Measurements from ENCODE around the gene SHH. TPM values are rescaled to one million over a fixed set of nuclear protein-coding genes. Genes with fewer than 3 reads are reported as not detected.
A peak's percentile ranks its signal among the peaks of the same experiment; 100 is the strongest.

Gene SHH
- polyA plus RNA-seq, 3 donors, result not detected

DNA sequence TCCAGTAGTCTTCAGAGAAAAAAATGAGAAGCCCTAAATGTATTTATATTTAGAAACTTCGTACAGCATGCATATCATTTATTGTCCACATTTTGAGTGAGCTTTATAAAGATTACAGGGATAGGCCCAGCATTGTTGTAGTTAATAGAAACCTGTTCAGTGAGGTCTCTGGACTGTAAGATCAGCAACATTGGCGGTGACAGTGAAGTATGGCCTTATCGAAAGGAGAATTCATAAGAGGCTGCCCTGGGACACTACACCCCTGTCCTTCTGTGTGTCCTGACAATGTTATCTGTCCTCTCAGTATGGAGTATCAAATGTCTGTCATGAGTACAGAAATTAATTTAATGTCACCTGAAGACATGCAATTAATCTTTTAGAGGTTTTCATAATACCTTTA is 57.2 kb downstream of the SHH start:
- Histone ChIP-seq H3K79me2 (ENCODE audit: insufficient read depth, low read length) (peaks cover 96% of the 10 kb centered on the region), H3K9ac (ENCODE audit: insufficient read depth, low read length, poor library complexity, severe bottlenecking) (no peak overlapping the region), H3K36me3 (replicated peaks in 1 of 2; ENCODE audit: control insufficient read depth in 1 of 2, insufficient read depth in 2 of 2, low read length in 2 of 2) (peaks cover 3 to 63% of the 10 kb centered on the region in 2 donors), H3K4me1 (ENCODE audit: control insufficient read depth in 1 of 2, insufficient read depth in 2 of 2, low read length in 2 of 2) (peaks cover 33 to 45% of the 10 kb centered on the region in 2 donors), H3K27me3 (ENCODE audit: control insufficient read depth in 2 of 2, insufficient read depth in 2 of 2, low read length in 2 of 2) (no peaks in the 10 kb centered on the region), H3K9me3 (replicated peaks in 1 of 2; ENCODE audit: control insufficient read depth in 1 of 2, insufficient read depth in 1 of 2, low read length in 2 of 2) (peaks cover 0 to 3% of the 10 kb centered on the region in 2 donors), H3K4me2 (replicated peaks; ENCODE audit: extremely low read depth, low read length, poor library complexity, severe bottlenecking) (no peak overlapping the region), H3K4me3 (replicated peaks in 1 of 3; ENCODE audit: low read depth in 2 of 3, low read length in 3 of 3) (no peak overlapping the region), H3K27ac (ENCODE audit: low read depth in 1 of 2, low read length in 2 of 2) (peak overlapping the region in 1 of 2 donors; percentile 71), H4K20me1 (ENCODE audit: insufficient read depth, low read length) (peaks cover 90% of the 10 kb centered on the region), H2AFZ (ENCODE audit: insufficient read depth, low read depth, low read length, poor library complexity, severe bottlenecking) (no peak overlapping the region)
- no peaks in the 10 kb centered on the region for H3K27me3 Mint-ChIP-seq (ENCODE audit: low read depth in 3 of 3)
- peaks cover 54% of the 10 kb centered on the region for H3K4me1 Mint-ChIP-seq
- H3K4me3 Mint-ChIP-seq, result no peak overlapping the region
- TF ChIP-seq CTCF (IDR thresholded peaks at IDR 0.05), result no peak
- intact Hi-C loops (cut with micrococcal nuclease), result no loop called here
- no peak for DNase-seq
- H3K9me3 Mint-ChIP-seq, result peaks cover 0 to 6% (median 0%) of the 10 kb centered on the region in 7 donors
- WGBS (ENCODE audit: insufficient coverage), result no CpG with 5 or more reads among the region's 3 CpGs
- H3K36me3 Mint-ChIP-seq, result peaks cover 30 to 49% of the 10 kb centered on the region in 2 donors
- H3K27ac Mint-ChIP-seq, result peak overlapping the region in 2 of 7 donors; percentile 21 to 54

DNA sequence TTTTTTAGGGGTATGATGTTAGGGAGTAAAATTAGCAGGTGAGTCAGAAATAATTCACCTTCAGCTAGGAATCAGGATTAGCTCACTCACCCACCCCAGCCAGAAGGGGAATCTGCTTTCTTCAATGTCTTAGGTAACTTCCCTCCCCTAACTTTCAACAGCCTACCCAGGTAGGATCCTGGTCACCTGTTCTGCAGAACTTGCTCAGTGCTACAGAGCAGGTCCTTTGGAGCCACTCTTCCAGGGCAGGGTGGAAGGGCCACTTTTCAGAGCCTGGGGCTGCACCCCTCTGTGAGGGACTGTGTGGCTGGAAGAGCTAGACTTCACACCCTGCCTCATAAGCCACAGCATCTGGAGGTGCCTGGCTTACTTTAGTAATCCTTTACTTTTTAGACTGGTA is 58.1 kb downstream of the SHH start:
- intact Hi-C loops (cut with micrococcal nuclease), result no loop called here
- H3K27me3 Mint-ChIP-seq (ENCODE audit: low read depth in 3 of 3), result no peaks in the 10 kb centered on the region
- no peaks in the 10 kb centered on the region for H3K27me3 ChIP-seq (ENCODE audit: control insufficient read depth in 2 of 2, insufficient read depth in 2 of 2, low read length in 2 of 2)
- H2AFZ ChIP-seq (ENCODE audit: insufficient read depth, low read depth, low read length, poor library complexity, severe bottlenecking), result no peak overlapping the region
- DNase-seq, result no peak
- peaks cover 96% of the 10 kb centered on the region for H3K79me2 ChIP-seq (ENCODE audit: insufficient read depth, low read length)
- H3K36me3 Mint-ChIP-seq, result peaks cover 33 to 49% of the 10 kb centered on the region in 2 donors
- H3K4me3 ChIP-seq (replicated peaks in 1 of 3; ENCODE audit: low read depth in 2 of 3, low read length in 3 of 3), result no peak overlapping the region
- H3K9me3 ChIP-seq (replicated peaks in 1 of 2; ENCODE audit: control insufficient read depth in 1 of 2, insufficient read depth in 1 of 2, low read length in 2 of 2), result peaks cover 0 to 3% of the 10 kb centered on the region in 2 donors
- peak overlapping the region in 1 of 2 donors; percentile 71 for H3K27ac ChIP-seq (ENCODE audit: low read depth in 1 of 2, low read length in 2 of 2)
- no peak for TF ChIP-seq CTCF (IDR thresholded peaks at IDR 0.05)
- H3K36me3 ChIP-seq (replicated peaks in 1 of 2; ENCODE audit: control insufficient read depth in 1 of 2, insufficient read depth in 2 of 2, low read length in 2 of 2), result peaks cover 0 to 61% of the 10 kb centered on the region in 2 donors
- peaks cover 0 to 6% (median 0%) of the 10 kb centered on the region in 7 donors for H3K9me3 Mint-ChIP-seq
- H3K4me1 Mint-ChIP-seq, result peaks cover 52% of the 10 kb centered on the region
- peak overlapping the region in 3 of 7 donors; percentile 6 to 54 (median 43) for H3K27ac Mint-ChIP-seq
- no peak overlapping the region for H3K9ac ChIP-seq (ENCODE audit: insufficient read depth, low read length, poor library complexity, severe bottlenecking)
- peaks cover 97% of the 10 kb centered on the region for H4K20me1 ChIP-seq (ENCODE audit: insufficient read depth, low read length)
- H3K4me1 ChIP-seq (ENCODE audit: control insufficient read depth in 1 of 2, insufficient read depth in 2 of 2, low read length in 2 of 2), result peaks cover 29 to 40% of the 10 kb centered on the region in 2 donors
- H3K4me3 Mint-ChIP-seq, result no peak overlapping the region
- H3K4me2 ChIP-seq (replicated peaks; ENCODE audit: extremely low read depth, low read length, poor library complexity, severe bottlenecking), result no peak overlapping the region
